ENCODE data around the gene ZNF556.
"Not testable (repeated sequence)": the region's sequence is repeated elsewhere in the genome, so short reads cannot be mapped to it uniquely, and the experiment has no call there.

The ZNF556 gene

GRCh38 chr19:2896694-2897093 is 29.6 kb downstream of the ZNF556 start:
- Histone ChIP-seq H3K27me3 (ENCODE audit: control insufficient read depth in 3 of 3, insufficient read depth in 3 of 3, low read depth in 1 of 3, low read length in 3 of 3) (no peaks in the 10 kb centered on the region), H2BK120ac (ENCODE audit: low read depth, low read length) (no peak overlapping the region), H3K4me3 (ENCODE audit: low read length in 2 of 2) (no peak overlapping the region), H3K4ac (ENCODE audit: low read length) (no peak overlapping the region), H2BK12ac (ENCODE audit: low read length) (no peak overlapping the region), H2AK5ac (ENCODE audit: low read depth, low read length) (no peak overlapping the region), H3K23ac (ENCODE audit: low read depth, low read length, poor library complexity) (no peak overlapping the region), H2BK15ac (ENCODE audit: low read length) (no peak overlapping the region), H4K8ac (ENCODE audit: low read depth, low read length) (no peak overlapping the region), H3K14ac (ENCODE audit: low read length) (no peak overlapping the region), H3K4me1 (ENCODE audit: control insufficient read depth in 2 of 2, insufficient read depth in 1 of 2, low read depth in 1 of 2, low read length in 2 of 2) (peaks cover 1 to 3% of the 10 kb centered on the region in 2 donors), H2BK5ac (ENCODE audit: low read length) (no peak overlapping the region), H2AFZ (ENCODE audit: low read length) (no peak overlapping the region), H3K9me3 (replicated peaks in 1 of 2; ENCODE audit: control insufficient read depth in 2 of 2, insufficient read depth in 1 of 2, low read depth in 1 of 2, low read length in 2 of 2) (peaks cover 9 to 11% of the 10 kb centered on the region in 2 donors), H3K9ac (ENCODE audit: low read depth, low read length, poor library complexity) (no peak overlapping the region), H3K4me2 (ENCODE audit: insufficient read depth, low read length, poor library complexity, severe bottlenecking) (no peak overlapping the region), H3K36me3 (replicated peaks in 1 of 2; ENCODE audit: control insufficient read depth in 2 of 2, insufficient read depth in 2 of 2, low read length in 2 of 2) (no peaks in the 10 kb centered on the region), H3K18ac (ENCODE audit: low read length) (no peak overlapping the region), H3K79me1 (ENCODE audit: low read depth, low read length) (no peaks in the 10 kb centered on the region), H4K91ac (ENCODE audit: low read depth, low read length, poor library complexity) (no peak overlapping the region), H3K27ac (replicated peaks; ENCODE audit: low read length) (no peak overlapping the region)
- DNase-seq (ENCODE audit: low spot score), result no peak
- no CpG with 5 or more reads among the region's 8 CpGs for WGBS, 2 donors (ENCODE audit: extremely low coverage in 2 of 2, insufficient read length in 2 of 2, insufficient replicate concordance in 1 of 2)

GRCh38 chr19:2900296-2901252 is 33.4 kb downstream of the ZNF556 start, which contains the start of gene ZNF57:
Gene ZNF57, plus strand, starts transcription at chr19:2900928. Its CDS starts 118 bp downstream, at chr19:2901046.
- peak within 1 kb of the TSS; percentile 71 for H3K14ac ChIP-seq (ENCODE audit: low read length)
- H3K4me1 ChIP-seq (ENCODE audit: control insufficient read depth in 2 of 2, insufficient read depth in 1 of 2, low read depth in 1 of 2, low read length in 2 of 2), result peaks cover 3 to 5% of the 10 kb centered on the region in 2 donors
- no peaks in the 10 kb centered on the region for H3K27me3 ChIP-seq (ENCODE audit: control insufficient read depth in 3 of 3, insufficient read depth in 3 of 3, low read depth in 1 of 3, low read length in 3 of 3)
- H2BK12ac ChIP-seq (ENCODE audit: low read length), result no peak within 1 kb of the TSS
- WGBS, 2 donors (ENCODE audit: extremely low coverage in 2 of 2, insufficient read length in 2 of 2, insufficient replicate concordance in 1 of 2), result no CpG with 5 or more reads among the region's 100 CpGs
- H3K18ac ChIP-seq (ENCODE audit: low read length), result peak within 1 kb of the TSS; percentile 96
- peaks cover 0 to 2% of the 10 kb centered on the region in 2 donors for H3K36me3 ChIP-seq (replicated peaks in 1 of 2; ENCODE audit: control insufficient read depth in 2 of 2, insufficient read depth in 2 of 2, low read length in 2 of 2)
- no peak within 1 kb of the TSS for H3K4ac ChIP-seq (ENCODE audit: low read length)
- H3K9ac ChIP-seq (ENCODE audit: low read depth, low read length, poor library complexity), result peak within 1 kb of the TSS; percentile 92
- H4K8ac ChIP-seq (ENCODE audit: low read depth, low read length), result peak within 1 kb of the TSS; percentile 65
- no peak within 1 kb of the TSS for H4K91ac ChIP-seq (ENCODE audit: low read depth, low read length, poor library complexity)
- peaks cover 7 to 9% of the 10 kb centered on the region in 2 donors for H3K9me3 ChIP-seq (replicated peaks in 1 of 2; ENCODE audit: control insufficient read depth in 2 of 2, insufficient read depth in 1 of 2, low read depth in 1 of 2, low read length in 2 of 2)
- H3K23ac ChIP-seq (ENCODE audit: low read depth, low read length, poor library complexity), result peak within 1 kb of the TSS; percentile 85
- no peaks in the 10 kb centered on the region for H3K79me1 ChIP-seq (ENCODE audit: low read depth, low read length)
- H2BK5ac ChIP-seq (ENCODE audit: low read length), result peak within 1 kb of the TSS; percentile 66
- H2AFZ ChIP-seq (ENCODE audit: low read length), result peak within 1 kb of the TSS; percentile 100
- H3K27ac ChIP-seq (replicated peaks; ENCODE audit: low read length), result no peak within 1 kb of the TSS
- peak; percentile 95 for DNase-seq (ENCODE audit: low spot score)
- peak within 1 kb of the TSS; percentile 83 for H3K4me2 ChIP-seq (ENCODE audit: insufficient read depth, low read length, poor library complexity, severe bottlenecking)
- peak within 1 kb of the TSS; percentile 56 to 95 for H3K4me3 ChIP-seq (ENCODE audit: low read length in 2 of 2)
- H2BK120ac ChIP-seq (ENCODE audit: low read depth, low read length), result no peak within 1 kb of the TSS
- H2BK15ac ChIP-seq (ENCODE audit: low read length), result peak within 1 kb of the TSS; percentile 96
- peak within 1 kb of the TSS; percentile 37 for H2AK5ac ChIP-seq (ENCODE audit: low read depth, low read length)

- Histone ChIP-seq H3K4ac (ENCODE audit: low read length) (no peak overlapping the region), H3K14ac (ENCODE audit: low read length) (no peak overlapping the region), H3K4me1 (ENCODE audit: control insufficient read depth in 2 of 2, insufficient read depth in 1 of 2, low read depth in 1 of 2, low read length in 2 of 2) (peaks cover 3 to 5% of the 10 kb centered on the region in 2 donors), H3K79me1 (ENCODE audit: low read depth, low read length) (no peaks in the 10 kb centered on the region), H3K23ac (ENCODE audit: low read depth, low read length, poor library complexity) (no peak overlapping the region), H2BK12ac (ENCODE audit: low read length) (no peak overlapping the region), H3K27ac (replicated peaks; ENCODE audit: low read length) (no peak overlapping the region), H3K27me3 (ENCODE audit: control insufficient read depth in 3 of 3, insufficient read depth in 3 of 3, low read depth in 1 of 3, low read length in 3 of 3) (no peaks in the 10 kb centered on the region), H4K91ac (ENCODE audit: low read depth, low read length, poor library complexity) (no peak overlapping the region), H3K4me3 (ENCODE audit: low read length in 2 of 2) (no peak overlapping the region), H3K36me3 (replicated peaks in 1 of 2; ENCODE audit: control insufficient read depth in 2 of 2, insufficient read depth in 2 of 2, low read length in 2 of 2) (peaks cover 0 to 2% of the 10 kb centered on the region in 2 donors), H3K4me2 (ENCODE audit: insufficient read depth, low read length, poor library complexity, severe bottlenecking) (no peak overlapping the region), H2AK5ac (ENCODE audit: low read depth, low read length) (no peak overlapping the region), H3K9me3 (replicated peaks in 1 of 2; ENCODE audit: control insufficient read depth in 2 of 2, insufficient read depth in 1 of 2, low read depth in 1 of 2, low read length in 2 of 2) (no peaks in the 10 kb centered on the region), H2AFZ (ENCODE audit: low read length) (no peak overlapping the region), H2BK15ac (ENCODE audit: low read length) (no peak overlapping the region), H3K18ac (ENCODE audit: low read length) (no peak overlapping the region), H4K8ac (ENCODE audit: low read depth, low read length) (no peak overlapping the region), H2BK120ac (ENCODE audit: low read depth, low read length) (no peak overlapping the region), H3K9ac (ENCODE audit: low read depth, low read length, poor library complexity) (no peak overlapping the region), H2BK5ac (ENCODE audit: low read length) (no peak overlapping the region)
- no CpG with 5 or more reads among the region's 13 CpGs for WGBS, 2 donors (ENCODE audit: extremely low coverage in 2 of 2, insufficient read length in 2 of 2, insufficient replicate concordance in 1 of 2)
- DNase-seq (ENCODE audit: low spot score), result no peak
Measured at GRCh38 chr19:2902590-2903218, 35.6 kb downstream of the ZNF556 start.

- not testable (repeated sequence) for H3K23ac ChIP-seq (ENCODE audit: low read depth, low read length, poor library complexity); H3K4ac ChIP-seq (ENCODE audit: low read length); H3K79me1 ChIP-seq (ENCODE audit: low read depth, low read length); H2BK12ac ChIP-seq (ENCODE audit: low read length); DNase-seq (ENCODE audit: low spot score); H4K91ac ChIP-seq (ENCODE audit: low read depth, low read length, poor library complexity); H3K9ac ChIP-seq (ENCODE audit: low read depth, low read length, poor library complexity); H2BK120ac ChIP-seq (ENCODE audit: low read depth, low read length); H3K4me1 ChIP-seq (ENCODE audit: control insufficient read depth in 2 of 2, insufficient read depth in 1 of 2, low read depth in 1 of 2, low read length in 2 of 2); H3K4me3 ChIP-seq (ENCODE audit: low read length in 2 of 2); H3K27me3 ChIP-seq (ENCODE audit: control insufficient read depth in 3 of 3, insufficient read depth in 3 of 3, low read depth in 1 of 3, low read length in 3 of 3); H4K8ac ChIP-seq (ENCODE audit: low read depth, low read length); H2BK15ac ChIP-seq (ENCODE audit: low read length); H3K4me2 ChIP-seq (ENCODE audit: insufficient read depth, low read length, poor library complexity, severe bottlenecking); H2BK5ac ChIP-seq (ENCODE audit: low read length); H2AK5ac ChIP-seq (ENCODE audit: low read depth, low read length); H3K36me3 ChIP-seq (replicated peaks in 1 of 2; ENCODE audit: control insufficient read depth in 2 of 2, insufficient read depth in 2 of 2, low read length in 2 of 2); H3K18ac ChIP-seq (ENCODE audit: low read length); H3K14ac ChIP-seq (ENCODE audit: low read length); H3K9me3 ChIP-seq (replicated peaks in 1 of 2; ENCODE audit: control insufficient read depth in 2 of 2, insufficient read depth in 1 of 2, low read depth in 1 of 2, low read length in 2 of 2); H2AFZ ChIP-seq (ENCODE audit: low read length); H3K27ac ChIP-seq (replicated peaks; ENCODE audit: low read length)
- WGBS, 2 donors (ENCODE audit: extremely low coverage in 2 of 2, insufficient read length in 2 of 2, insufficient replicate concordance in 1 of 2), result no CpG with 5 or more reads among the region's 13 CpGs
Measured at GRCh38 chr19:2903326-2903725, 36.2 kb downstream of the ZNF556 start.

All from neuronal stem cell (in vitro differentiated cells).